ENCODE results near the gene OVAAL.

OVAAL gene

DNA sequence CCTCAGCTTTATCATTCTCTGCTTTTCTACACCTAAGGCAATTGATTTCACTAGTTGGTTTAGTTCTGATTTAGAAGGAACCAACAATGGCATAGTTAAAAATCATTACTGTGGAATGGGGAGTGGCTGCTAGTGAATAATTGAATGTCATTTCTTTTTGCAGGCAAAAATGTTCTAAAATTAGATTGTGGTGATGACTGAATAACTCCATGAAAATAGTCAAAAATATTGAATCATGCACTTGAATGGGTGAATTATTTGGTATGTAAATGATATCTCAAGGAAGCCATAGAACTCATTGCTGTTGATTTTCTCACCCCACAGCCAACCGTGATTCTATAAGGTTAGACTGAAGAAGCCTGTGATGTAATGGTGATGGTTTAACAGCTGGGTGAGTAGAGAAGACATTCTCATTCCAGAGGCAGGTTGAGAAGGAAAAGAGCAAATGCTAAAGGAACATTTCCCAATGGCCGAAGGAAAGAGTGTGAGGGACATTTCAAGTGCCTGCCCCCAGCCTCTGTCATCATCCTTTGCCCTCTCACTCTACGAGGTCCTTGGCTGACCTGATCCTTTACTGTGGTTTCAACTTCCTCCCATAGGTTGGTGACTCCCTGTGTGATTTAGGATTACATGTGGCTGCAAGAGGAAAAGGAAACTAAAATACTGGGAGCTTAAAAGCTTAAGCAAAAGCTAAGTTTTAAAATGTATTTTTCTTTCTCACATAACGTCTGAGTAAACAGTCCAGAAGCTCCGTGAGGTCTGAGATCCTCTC is 12.5 kb downstream of the OVAAL start:
- no peak for DNase-seq

DNA sequence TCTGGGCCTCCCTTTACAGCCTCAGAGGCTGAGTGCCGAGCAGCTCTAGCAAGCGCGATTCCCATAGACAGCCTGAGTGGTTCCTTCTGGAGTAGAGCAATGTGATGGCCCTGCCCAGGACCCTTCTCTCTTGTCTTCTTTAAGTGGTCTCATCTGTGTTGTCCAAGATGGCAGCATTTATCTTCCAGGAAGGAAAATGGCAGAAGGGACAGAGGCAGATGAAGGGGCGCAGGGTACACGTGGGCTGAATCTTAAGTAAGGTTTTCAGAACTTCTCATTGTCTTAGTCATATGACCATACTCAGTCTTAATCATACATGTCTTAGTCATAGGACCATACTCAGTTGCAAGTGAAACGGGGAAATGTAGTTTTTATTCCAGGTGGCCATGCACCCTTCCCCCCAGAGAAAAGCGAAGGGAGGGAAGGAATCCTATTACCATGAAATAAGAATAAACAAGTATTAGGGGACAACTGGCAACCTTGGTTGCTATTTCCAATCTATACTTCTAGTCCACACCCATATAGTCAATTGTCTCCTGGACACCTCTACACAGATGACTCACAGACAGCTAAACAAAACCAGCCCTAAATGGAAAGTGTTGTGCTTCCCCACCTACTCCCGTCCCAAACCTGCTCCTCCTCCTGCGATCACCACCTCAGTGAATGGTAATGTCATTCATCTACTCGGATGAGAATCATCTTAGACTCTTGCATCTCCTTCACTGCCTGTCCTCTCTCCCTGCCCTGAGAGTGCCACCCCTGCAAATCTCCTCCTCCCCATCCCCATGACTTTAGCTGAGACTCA is 13.3 kb downstream of the OVAAL start:
- DNase-seq: no peak

DNA sequence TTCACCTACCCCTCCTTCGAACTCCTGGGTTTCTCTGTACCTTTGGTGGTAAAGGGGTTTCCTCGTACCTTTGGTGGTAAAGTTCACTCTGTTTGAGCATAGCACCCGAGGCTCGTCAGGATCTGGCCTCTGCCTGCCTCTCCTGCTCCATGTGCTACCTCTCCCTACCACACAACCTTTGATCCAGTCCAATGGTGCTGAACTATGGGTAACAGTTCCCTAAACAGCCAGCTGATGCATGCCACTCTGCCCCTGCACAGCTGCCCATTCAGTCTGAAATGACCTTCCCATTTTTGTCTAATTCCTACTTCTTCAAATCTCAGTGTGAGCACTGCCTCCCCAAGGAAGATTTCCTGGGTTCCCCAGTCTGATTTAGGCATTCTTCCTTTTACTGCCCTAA is 14.0 kb downstream of the OVAAL start:
- DNase-seq: no peak

DNA sequence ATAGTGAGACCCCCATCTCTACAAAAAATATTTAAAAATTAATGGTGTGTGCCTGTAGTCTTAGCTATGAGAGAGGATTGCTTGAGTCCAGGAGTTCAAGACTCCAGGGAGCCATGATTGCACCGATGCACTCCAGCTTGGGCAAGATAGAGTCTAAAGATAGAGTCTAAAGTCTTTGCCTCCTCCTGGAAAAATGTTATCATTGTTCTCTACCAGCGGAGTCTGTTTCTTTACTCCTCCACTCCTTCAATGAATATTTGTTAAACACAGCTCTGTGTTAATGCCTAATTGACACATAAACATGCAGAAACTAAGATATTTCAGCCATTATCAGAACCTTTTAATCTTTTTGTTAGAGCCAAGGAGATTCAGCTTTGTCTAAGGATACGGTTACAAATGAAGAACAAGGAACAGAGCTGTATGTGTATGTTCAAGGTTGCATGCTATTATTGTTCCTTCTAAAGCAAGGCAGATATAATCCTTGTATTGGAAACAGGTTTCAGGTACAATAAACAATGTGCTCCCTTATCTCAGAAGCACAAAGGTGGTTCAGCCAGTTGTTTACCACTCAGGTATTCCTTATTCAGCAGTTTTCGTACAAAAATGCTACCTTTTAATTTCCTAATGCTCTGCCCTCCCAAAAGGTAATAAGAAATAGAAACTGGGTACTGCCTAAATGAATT is 15.4 kb downstream of the OVAAL start:
- no peak for DNase-seq

DNA sequence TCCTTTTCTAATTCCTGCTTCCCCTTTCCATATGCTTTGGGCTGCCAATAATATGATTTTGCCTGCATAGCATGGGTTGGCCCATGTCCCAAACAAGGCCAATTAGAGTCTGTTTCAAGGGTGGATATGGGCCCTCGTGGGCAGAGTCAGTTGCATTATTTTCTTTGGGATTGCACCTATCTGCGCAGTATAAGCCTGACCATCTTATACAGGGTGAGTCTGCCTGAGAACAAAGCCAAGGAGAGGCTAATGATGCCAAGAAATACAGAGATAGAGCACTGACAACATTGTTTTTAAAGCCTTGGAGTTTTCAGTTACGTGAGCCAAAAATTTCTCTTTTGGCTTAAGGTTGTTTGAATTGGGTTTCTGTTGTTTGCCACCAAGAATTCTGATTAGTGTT is 18.6 kb downstream of the OVAAL start:
- DNase-seq: no peak

DNA sequence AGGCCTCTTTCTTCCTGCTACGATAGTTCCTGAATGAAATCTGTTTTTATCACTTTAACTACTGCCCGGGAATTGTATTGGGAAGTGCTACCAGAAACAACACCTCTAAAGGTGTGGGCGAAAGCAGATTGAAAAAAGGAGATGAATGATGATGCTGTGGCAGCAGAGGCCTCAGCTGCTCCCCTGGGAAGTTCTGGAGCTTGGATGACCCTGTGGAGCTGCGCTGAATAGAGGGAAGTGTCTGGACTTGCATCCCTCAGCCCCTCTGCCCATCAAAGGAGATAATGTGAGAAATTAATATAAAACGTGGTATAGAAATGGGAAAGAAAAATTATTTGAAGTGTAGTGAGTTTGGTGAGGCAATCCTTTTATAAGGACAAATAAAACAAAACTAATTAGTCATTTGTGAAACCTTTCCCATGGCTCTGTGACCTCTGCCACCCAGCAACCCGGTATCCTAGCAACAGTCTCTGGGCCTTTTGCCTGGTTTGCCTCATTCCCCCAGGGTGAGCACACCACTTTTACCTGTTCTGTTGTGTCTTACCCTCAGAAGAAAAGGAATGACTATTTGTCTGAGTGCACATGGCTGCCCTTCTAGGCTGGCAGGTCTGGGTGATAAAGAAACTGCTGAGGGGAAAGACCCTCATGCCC is 21.3 kb downstream of the OVAAL start:
- DNase-seq: no peak

DNA sequence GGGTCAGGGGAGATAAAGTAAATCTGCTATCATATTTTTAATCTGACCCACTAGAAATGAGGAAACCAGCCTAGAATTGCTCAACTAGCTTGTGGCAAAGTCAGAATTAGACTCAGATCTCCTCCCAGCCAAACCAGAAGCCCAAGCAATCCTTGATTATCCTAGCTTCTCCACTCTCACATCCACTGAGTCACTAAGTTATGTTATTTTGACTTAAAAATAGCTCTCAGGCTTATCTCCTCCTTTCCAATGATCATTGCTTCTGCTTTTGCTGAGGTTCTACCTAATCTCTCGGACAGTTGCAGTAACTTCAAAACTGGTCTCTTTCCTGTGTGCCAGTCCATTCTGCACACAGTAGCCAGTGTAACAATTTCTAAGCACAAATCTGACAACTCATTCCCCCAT is 22.9 kb downstream of the OVAAL start:
- no peak for DNase-seq

- DNase-seq: no peak
These were observed 26.1 kb downstream of the OVAAL start for GRCh38 chr1:180584869-180585268.

DNA sequence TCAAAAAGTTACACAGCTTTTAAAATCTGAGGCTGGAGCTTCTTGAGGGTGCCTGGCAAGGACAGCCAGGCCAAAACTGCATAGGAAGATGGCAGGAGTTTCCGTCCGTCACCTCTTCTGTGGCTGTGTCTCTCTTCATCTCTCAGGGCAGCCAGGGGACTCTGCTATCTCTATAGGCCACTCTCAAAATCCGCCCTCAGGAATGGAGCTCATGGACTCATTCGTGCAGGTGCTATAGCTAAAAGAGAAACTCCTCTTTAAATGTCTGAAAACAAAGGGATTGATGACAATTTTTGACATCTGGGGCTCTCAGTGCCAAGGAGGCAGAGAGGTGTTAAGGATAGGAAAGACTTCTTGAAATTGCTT is 27.2 kb downstream of the OVAAL start:
- DNase-seq: no peak

DNA sequence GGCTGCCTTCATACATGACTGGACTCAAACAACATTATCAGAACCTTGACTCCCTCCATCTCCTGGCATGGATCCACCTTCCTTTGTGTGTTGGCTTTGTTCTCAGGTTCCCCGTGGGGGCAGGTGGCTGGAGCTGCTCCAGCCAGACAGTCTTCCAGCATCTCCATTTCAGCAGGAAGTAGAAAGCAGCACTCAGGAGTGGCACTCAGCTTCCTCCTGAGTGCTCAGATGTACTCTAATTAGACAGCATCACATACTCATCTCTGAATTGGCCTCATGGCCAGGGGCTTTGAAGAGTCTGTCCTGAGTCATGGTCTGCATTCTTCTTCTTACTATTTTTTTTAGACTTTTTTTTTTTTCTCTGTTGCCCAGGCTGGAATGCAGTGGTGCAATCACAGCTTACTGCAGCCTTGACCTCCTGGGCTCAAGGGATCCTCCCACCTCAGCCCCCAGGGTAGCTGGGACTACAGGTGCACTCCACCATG is 27.9 kb downstream of the OVAAL start:
- no peak for DNase-seq

GRCh38 chr1:180588121-180588520 is 29.4 kb downstream of the OVAAL start:
- DNase-seq: no peak

- DNase-seq: no peak
These were observed 32.1 kb downstream of the OVAAL start for GRCh38 chr1:180590889-180591288.

- no peak for DNase-seq
These were observed 34.6 kb downstream of the OVAAL start for GRCh38 chr1:180593382-180593781.

GRCh38 chr1:180594723-180595122 is 36.0 kb downstream of the OVAAL start:
- DNase-seq: no peak

- no peak for DNase-seq
These were observed 37.2 kb downstream of the OVAAL start for GRCh38 chr1:180595966-180596365.

DNA sequence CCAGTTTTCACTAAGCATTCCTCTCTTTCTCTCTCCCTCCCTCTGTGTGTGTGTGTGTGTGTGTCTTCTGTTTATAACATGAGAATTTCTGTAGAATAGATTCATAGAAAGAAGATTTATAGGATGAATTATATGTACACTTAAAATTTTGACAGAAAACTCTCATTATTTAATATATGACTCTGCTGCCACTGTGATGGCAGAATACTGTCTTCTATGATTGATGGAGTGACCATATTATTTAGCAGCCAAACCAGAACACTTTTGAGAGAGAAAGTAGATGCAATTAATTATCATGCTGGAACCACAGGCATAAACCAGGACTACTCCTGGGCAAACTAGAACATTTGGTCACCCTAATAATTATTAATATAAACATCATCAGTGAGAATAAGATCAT is 38.8 kb downstream of the OVAAL start:
- DNase-seq: no peak

- no peak for DNase-seq
These were observed 39.7 kb downstream of the OVAAL start for GRCh38 chr1:180598333-180598974.

DNA sequence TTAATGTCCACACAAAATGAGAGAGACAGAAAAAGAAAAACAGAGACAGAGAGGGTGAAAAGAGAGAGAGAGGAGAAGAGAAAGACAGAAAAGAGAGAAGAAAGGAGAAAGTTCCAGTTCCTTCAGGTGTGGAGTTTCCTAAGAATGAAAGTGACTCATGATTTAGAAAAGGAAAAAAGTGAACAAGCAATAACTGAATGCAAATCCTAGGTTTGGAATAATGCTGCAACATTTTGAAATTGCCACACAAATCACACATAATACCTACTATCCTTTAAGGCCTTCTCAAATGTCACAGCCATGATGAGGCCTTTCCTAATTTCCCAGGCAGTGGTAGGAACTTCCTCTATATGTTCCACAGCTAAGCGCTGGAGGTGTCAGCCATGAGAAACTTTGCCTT is 41.6 kb downstream of the OVAAL start:
- no peak for DNase-seq

DNA sequence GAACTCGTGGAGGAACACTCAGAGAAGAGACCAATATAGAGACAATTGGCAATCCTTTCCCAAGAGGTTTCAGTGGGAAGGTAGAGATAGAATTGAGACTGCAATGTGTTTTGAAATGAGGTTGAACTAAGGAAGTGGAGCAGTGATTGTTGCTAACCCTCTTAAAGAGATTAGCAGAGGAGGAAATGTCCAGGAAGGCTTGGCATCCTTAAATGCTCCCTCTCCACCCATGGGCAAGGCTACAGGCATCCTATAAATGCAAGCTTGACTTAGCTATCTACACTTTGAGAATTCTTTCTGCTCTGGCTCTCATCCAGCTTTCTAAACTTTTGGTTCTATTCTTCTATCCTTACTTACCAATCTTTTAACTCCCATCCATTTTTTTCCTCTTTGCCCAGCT is 42.7 kb downstream of the OVAAL start:
- no peak for DNase-seq

GRCh38 chr1:180603223-180603849 is 44.6 kb downstream of the OVAAL start:
- no peak for DNase-seq

DNA sequence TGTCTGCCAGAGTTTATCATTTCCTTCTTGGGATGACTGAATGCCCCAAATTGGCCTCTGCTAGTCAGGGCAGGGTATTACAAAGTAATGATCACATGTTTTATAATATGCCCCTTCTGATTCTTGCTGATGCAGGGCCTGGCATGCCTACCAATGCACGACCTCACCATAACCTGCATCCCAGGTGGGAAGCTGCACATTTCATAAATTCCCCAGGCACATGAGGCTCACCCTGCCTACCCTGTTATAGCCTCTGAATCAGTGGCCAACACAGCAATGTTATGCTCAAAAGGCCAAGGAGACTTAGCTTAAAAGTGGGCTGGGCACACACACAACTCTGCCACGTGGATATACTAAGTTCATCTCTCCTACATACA is 45.1 kb downstream of the OVAAL start:
- no peak for DNase-seq

DNA sequence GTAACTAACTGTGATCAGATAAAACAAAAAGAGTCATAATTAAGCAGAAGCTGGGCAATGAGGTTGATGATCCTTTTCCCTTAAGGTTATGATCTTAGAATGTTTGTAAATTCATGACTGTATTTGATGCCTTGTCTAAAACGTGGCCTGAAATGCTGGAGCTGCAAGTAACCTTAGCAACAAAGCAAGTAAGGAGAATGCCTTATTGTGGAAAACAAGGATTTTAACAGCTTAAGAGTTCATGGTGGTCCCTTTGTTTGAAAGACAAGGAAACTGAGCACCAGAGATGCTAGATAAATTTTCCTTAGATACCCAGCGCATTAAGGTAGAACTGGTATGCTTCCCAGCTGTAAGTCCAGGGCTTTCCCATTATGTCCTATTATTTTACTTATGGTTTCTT is 47.4 kb downstream of the OVAAL start:
- DNase-seq: no peak

All from right forelimb (tissue), 1 donor.